ENCODE results near the gene TSSK3. TPM values are rescaled to one million over a fixed set of nuclear protein-coding genes. Genes with fewer than 3 reads are reported as not detected.

TSSK3 gene
- total RNA-seq, 4 donors from 2014 or later, result 1.3 to 1.4 TPM; not detected in 2

DNA sequence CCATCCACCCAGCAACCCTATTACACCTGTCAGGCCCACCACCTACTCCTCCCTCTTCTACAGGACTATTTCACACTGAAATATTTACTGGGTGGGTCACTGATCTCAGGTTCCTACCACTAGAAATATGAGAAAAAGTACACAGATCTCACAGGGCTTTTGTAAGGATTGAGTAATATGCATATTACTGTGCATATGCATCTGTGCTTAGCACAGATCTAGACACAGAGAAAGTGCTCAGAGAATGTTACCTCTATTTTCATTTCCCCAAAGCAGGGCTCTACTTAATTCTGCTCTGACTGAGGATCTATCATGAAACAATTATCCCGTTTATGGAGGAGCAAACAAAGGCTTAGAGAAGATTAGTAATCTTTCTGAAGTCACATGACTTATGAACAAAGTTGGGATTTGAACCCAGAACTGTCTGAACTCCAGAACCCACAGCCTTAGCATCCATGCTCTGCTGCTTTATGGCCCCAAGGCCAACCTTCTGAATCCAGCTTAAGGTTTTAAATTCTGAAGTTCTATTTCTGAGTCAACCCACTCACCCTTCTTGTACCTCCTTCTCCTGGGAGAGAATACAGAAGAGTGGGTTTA is 11.8 kb downstream of the TSSK3 start:
- no peaks in the 10 kb centered on the region for H3K4me1 ChIP-seq
- no peak overlapping the region for H3K4me3 ChIP-seq
- intact Hi-C loops (cut with DNase I; ENCODE audit: low total_unique reads) (no loop called here), in situ Hi-C loops (cut with MboI; ENCODE audit: low pct_ligation_motif_present in 1 of 4, low pct_unique_long_range_greater_than_20kb in 1 of 4, low sequenced_read_pairs in 3 of 4) (no loop called here)
- WGBS, 2 donors (ENCODE audit: low coverage in 1 of 2), result 53% methylated on average over 1 of the region's 1 CpG; no CpG with 5 or more reads in 1 of the 2 donors
- TF ChIP-seq, protein P1, sequence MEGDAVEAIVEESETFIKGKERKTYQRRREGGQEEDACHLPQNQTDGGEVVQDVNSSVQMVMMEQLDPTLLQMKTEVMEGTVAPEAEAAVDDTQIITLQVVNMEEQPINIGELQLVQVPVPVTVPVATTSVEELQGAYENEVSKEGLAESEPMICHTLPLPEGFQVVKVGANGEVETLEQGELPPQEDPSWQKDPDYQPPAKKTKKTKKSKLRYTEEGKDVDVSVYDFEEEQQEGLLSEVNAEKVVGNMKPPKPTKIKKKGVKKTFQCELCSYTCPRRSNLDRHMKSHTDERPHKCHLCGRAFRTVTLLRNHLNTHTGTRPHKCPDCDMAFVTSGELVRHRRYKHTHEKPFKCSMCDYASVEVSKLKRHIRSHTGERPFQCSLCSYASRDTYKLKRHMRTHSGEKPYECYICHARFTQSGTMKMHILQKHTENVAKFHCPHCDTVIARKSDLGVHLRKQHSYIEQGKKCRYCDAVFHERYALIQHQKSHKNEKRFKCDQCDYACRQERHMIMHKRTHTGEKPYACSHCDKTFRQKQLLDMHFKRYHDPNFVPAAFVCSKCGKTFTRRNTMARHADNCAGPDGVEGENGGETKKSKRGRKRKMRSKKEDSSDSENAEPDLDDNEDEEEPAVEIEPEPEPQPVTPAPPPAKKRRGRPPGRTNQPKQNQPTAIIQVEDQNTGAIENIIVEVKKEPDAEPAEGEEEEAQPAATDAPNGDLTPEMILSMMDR (IDR thresholded peaks at IDR 0.05), result no peak
- TF ChIP-seq EP300 (IDR thresholded peaks at IDR 0.05; ENCODE audit: low read depth) (no peak), POLR2AphosphoS5 (IDR thresholded peaks at IDR 0.05) (no peak), POLR2A (IDR thresholded peaks at IDR 0.05) (no peak)
- no peak for DNase-seq
- H3K27me3 ChIP-seq, result no peaks in the 10 kb centered on the region
- peaks cover 0 to 79% (median 36%) of the 10 kb centered on the region in 4 donors for H3K36me3 ChIP-seq
- no peak overlapping the region for H3K27ac ChIP-seq
- no peaks in the 10 kb centered on the region for H3K9me3 ChIP-seq

DNA sequence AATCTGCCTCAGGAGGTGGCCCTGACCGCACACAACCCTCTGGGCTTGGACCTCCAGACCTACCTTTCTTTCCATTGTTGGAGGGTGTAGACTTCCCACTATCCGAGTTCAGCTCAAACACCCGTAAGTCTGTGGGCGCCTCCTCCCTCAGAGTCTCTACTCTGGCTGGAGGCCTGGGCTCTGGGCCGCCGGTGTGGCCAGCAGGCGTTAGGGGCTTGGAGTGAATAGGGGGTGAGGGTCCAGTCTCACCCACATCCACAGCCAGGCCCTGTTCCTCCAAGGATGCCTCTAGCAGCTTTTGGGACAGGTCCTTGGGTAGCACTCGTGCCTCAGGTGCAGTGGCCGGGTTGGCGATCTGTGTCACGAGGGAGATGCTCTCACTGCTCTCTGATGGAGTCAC is 13.9 kb downstream of the TSSK3 start:
- no peak overlapping the region for H3K27ac ChIP-seq
- no peak for TF ChIP-seq EP300 (IDR thresholded peaks at IDR 0.05; ENCODE audit: low read depth)
- no peak for TF ChIP-seq POLR2AphosphoS5 (IDR thresholded peaks at IDR 0.05)
- no peak for TF ChIP-seq POLR2A (IDR thresholded peaks at IDR 0.05)
- TF ChIP-seq, protein P1 (IDR thresholded peaks at IDR 0.05), result no peak
- peaks cover 0 to 91% (median 43%) of the 10 kb centered on the region in 4 donors for H3K36me3 ChIP-seq
- WGBS, 2 donors (ENCODE audit: low coverage in 1 of 2), result 91 to 100% methylated on average over 1 to 7 of the region's 11 CpGs
- H3K4me1 ChIP-seq, result no peaks in the 10 kb centered on the region
- no peak overlapping the region for H3K4me3 ChIP-seq
- intact Hi-C loops (cut with DNase I; ENCODE audit: low total_unique reads) (no loop called here), in situ Hi-C loops (cut with MboI; ENCODE audit: low pct_ligation_motif_present in 1 of 4, low pct_unique_long_range_greater_than_20kb in 1 of 4, low sequenced_read_pairs in 3 of 4) (loop anchor here in 1 of 4 donors (25.0 kb wide), 1 partner anchor 164 kb away; the partner anchor contains the start of genes CCDC28B, DCDC2B, EIF3I and IQCC)
- no peak for DNase-seq
- no peaks in the 10 kb centered on the region for H3K27me3 ChIP-seq
- H3K9me3 ChIP-seq, result no peaks in the 10 kb centered on the region

DNA sequence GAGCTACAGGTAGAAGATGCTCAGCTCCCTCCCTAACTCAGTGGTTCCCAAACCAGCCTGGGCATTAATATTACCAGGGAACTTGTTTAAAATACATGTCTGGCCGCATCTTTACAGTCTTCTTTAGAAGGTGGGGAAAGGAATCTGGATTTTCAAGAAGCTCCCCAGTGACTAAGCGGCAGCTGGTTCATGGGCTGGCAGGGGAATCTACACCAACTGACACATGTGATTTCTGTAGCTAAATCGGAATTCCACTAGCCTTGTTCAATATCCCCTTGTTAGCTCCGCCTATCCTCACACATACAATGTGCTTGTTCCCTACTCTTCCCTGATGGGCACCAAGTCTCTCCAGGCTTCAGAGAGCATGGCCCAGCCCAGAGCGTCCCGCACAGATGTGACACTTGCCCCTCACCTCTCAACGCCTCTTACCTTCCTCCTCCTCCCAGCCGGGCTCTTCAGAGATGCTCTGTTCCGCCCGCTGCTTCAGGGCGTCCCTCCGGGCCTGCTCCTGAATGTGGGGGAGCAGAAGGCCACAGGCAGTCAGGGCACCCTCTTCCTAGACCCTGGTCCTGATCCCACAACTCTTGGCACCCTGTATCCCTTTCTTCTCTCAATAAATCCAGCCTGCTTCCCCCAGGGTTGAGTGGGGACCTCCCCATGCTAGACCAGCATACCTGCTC is 15.3 kb downstream of the TSSK3 start:
- H3K27me3 ChIP-seq, result no peaks in the 10 kb centered on the region
- no peaks in the 10 kb centered on the region for H3K4me1 ChIP-seq
- no peak for DNase-seq
- in situ Hi-C loops (cut with MboI; ENCODE audit: low pct_ligation_motif_present in 1 of 4, low pct_unique_long_range_greater_than_20kb in 1 of 4, low sequenced_read_pairs in 3 of 4), result loop anchor here in 1 of 4 donors (25.0 kb wide), 1 partner anchor 165 kb away; the partner anchor contains the start of genes CCDC28B, DCDC2B, EIF3I and IQCC
- no peak overlapping the region for H3K27ac ChIP-seq
- TF ChIP-seq, protein P1 (IDR thresholded peaks at IDR 0.05), result no peak
- TF ChIP-seq EP300 (IDR thresholded peaks at IDR 0.05; ENCODE audit: low read depth) (no peak), POLR2AphosphoS5 (IDR thresholded peaks at IDR 0.05) (no peak), POLR2A (IDR thresholded peaks at IDR 0.05) (no peak)
- 92 to 100% methylated on average over 1 to 12 of the region's 12 CpGs for WGBS, 2 donors (ENCODE audit: low coverage in 1 of 2)
- peaks cover 0 to 95% (median 47%) of the 10 kb centered on the region in 4 donors for H3K36me3 ChIP-seq
- intact Hi-C loops (cut with DNase I; ENCODE audit: low total_unique reads), result no loop called here
- H3K9me3 ChIP-seq, result no peaks in the 10 kb centered on the region
- no peak overlapping the region for H3K4me3 ChIP-seq

DNA sequence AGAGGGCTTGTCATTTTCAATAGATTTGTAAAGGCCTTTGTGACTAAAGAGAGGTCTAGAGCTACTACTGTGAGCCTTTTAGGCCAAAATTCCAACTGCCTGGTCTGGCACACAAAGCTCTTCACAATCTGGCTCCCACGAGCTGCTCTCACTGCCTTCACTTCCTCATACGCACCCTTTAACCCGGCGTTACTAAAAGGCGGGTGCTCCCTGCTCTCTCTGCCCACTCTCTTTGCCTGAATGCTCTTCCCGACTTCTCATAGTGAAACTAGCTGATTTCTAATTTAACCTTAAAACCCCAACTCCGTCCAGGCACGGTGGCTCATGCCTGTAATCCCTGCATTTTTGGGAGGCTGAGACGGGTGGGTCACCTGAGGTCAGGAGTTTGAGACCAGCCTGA is 17.7 kb downstream of the TSSK3 start:
- Histone ChIP-seq H3K4me3 (no peak overlapping the region), H3K4me1 (no peaks in the 10 kb centered on the region), H3K27ac (no peak overlapping the region), H3K36me3 (peaks cover 0 to 96% (median 48%) of the 10 kb centered on the region in 4 donors), H3K9me3 (no peaks in the 10 kb centered on the region), H3K27me3 (no peaks in the 10 kb centered on the region)
- TF ChIP-seq POLR2A (IDR thresholded peaks at IDR 0.05), result no peak
- no peak for TF ChIP-seq EP300 (IDR thresholded peaks at IDR 0.05; ENCODE audit: low read depth)
- TF ChIP-seq, protein P1 (IDR thresholded peaks at IDR 0.05), result no peak
- no peak for TF ChIP-seq POLR2AphosphoS5 (IDR thresholded peaks at IDR 0.05)
- 89 to 95% methylated on average over 4 to 9 of the region's 9 CpGs for WGBS, 2 donors (ENCODE audit: low coverage in 1 of 2)
- DNase-seq, result no peak
- intact Hi-C loops (cut with DNase I; ENCODE audit: low total_unique reads), result no loop called here
- in situ Hi-C loops (cut with MboI; ENCODE audit: low pct_ligation_motif_present in 1 of 4, low pct_unique_long_range_greater_than_20kb in 1 of 4, low sequenced_read_pairs in 3 of 4), result loop anchor here in 1 of 4 donors (25.0 kb wide), 1 partner anchor 168 kb away; the partner anchor contains the start of genes CCDC28B, DCDC2B, EIF3I and IQCC

All from transverse colon (tissue), 4 donors.